H1 (cell line): ENCODE results near the gene PNMA6E.

ENCODE experiments used
- BACH1 ChIP-seq: IDR thresholded peaks from 2 replicates; pipeline ENCODE4 v1.6.1; 2012; ENCODE audit warnings: low read length, improper control_type of control experiment
- EP300 ChIP-seq, 2 experiments: IDR thresholded peaks; 1 replicate in 1 of 2; 2 replicates in 1 of 2; pipeline ENCODE4 v1.6.1; 2011 to 2012; ENCODE audit warnings: low read depth in 2 of 2, low read length in 2 of 2, mild to moderate bottlenecking in 2 of 2, borderline replicate concordance in 1 of 2, inconsistent platforms in 1 of 2, moderate library complexity in 1 of 2
- EZH2 ChIP-seq: fragments of 200-600 bp; sonication (generic); IDR thresholded peaks from 2 replicates; pipeline ENCODE4 v1.7.1; 2012; ENCODE audit warnings: low read depth, mild to moderate bottlenecking, moderate library complexity, low read length, inconsistent platforms; ENCODE audit not compliant: severe bottlenecking
- HDAC6 ChIP-seq: IDR thresholded peaks from one replicate; pipeline ENCODE4 v1.7.1; 2012; ENCODE audit warnings: low read depth, mild to moderate bottlenecking, inconsistent platforms, low read length, moderate library complexity
- POLR2A ChIP-seq, 2 experiments: IDR thresholded peaks; 1 replicate in 1 of 2; 2 replicates in 1 of 2; pipeline ENCODE4 v1.6.1; 2011; ENCODE audit warnings: low read depth in 2 of 2, low read length in 2 of 2, mild to moderate bottlenecking in 2 of 2; ENCODE audit errors: control extremely low read depth in 1 of 2
- POLR2AphosphoS5 ChIP-seq: IDR thresholded peaks from 2 replicates; pipeline ENCODE4 v1.6.1; 2011; ENCODE audit warnings: low read depth, low read length
- TAF1 ChIP-seq: IDR thresholded peaks from 2 replicates; pipeline ENCODE4 v1.6.1; 2011; ENCODE audit warnings: mild to moderate bottlenecking, low read depth, low read length
- TF ChIP-seq, protein P1 (sequence below), 3 experiments: IDR thresholded peaks; 1 replicate in 2 of 3; 2 replicates in 1 of 3; pipeline versions ENCODE4 v1.5.1 to v1.6.1; 2011; ENCODE audit warnings: low read length in 3 of 3, mild to moderate bottlenecking in 3 of 3, inconsistent platforms in 2 of 3, low read depth in 1 of 3, moderate library complexity in 1 of 3; ENCODE audit not compliant: insufficient read depth in 1 of 3; ENCODE audit errors: control extremely low read depth in 1 of 3
- TF ChIP-seq, protein P2 (sequence below): IDR thresholded peaks from 2 replicates; pipeline ENCODE4 v1.6.1; 2012; ENCODE audit warnings: low read length, inconsistent platforms

DNA sequence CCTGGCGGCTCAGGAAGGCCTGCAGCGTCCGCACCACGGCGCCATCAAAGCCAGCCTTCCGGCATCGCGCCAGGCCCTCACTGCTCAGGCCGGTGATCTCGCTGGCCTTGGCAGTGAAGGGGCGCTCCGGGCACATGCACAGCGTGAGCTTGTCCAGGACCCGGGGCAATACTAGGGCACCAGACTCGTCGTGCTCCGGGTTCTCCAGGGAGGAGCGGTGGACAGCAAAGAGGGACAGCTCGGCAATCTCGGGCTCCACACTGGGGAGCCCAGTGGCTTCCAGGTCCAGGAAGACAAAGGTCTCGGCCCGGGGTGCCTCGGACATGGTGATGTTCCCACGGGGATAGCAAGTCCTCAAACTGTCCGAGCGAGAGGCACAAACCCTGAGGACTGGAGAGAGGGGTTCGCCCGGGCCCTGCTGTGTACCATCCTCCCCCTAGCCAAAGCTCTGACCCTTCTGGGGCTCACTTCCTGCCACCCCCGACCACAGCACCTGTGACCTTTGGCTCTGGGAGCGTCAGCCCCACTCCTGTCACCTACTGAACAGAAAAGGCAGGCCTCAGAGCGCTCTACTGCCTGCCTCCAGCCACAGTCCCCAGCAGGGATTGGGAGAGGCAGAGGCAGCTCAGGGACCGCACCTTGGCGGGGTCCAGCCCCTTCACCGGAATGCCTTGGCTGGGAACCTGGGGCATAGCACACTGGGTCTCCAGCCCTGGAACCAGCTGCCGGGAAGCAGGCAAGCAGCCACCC lies 44.1 kb upstream of the PNMA6E start:
- TF ChIP-seq, protein P1, sequence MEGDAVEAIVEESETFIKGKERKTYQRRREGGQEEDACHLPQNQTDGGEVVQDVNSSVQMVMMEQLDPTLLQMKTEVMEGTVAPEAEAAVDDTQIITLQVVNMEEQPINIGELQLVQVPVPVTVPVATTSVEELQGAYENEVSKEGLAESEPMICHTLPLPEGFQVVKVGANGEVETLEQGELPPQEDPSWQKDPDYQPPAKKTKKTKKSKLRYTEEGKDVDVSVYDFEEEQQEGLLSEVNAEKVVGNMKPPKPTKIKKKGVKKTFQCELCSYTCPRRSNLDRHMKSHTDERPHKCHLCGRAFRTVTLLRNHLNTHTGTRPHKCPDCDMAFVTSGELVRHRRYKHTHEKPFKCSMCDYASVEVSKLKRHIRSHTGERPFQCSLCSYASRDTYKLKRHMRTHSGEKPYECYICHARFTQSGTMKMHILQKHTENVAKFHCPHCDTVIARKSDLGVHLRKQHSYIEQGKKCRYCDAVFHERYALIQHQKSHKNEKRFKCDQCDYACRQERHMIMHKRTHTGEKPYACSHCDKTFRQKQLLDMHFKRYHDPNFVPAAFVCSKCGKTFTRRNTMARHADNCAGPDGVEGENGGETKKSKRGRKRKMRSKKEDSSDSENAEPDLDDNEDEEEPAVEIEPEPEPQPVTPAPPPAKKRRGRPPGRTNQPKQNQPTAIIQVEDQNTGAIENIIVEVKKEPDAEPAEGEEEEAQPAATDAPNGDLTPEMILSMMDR (IDR thresholded peaks at IDR 0.05; ENCODE audit: control extremely low read depth in 1 of 3, insufficient read depth in 1 of 3, low read depth in 1 of 3, low read length in 3 of 3), result no peak
- TF ChIP-seq EP300 (IDR thresholded peaks at IDR 0.05; ENCODE audit: borderline replicate concordance in 1 of 2, low read depth in 2 of 2, low read length in 2 of 2) (no peak), HDAC6 (no peak), TAF1 (no peak), POLR2A (IDR thresholded peaks at IDR 0.05; ENCODE audit: control extremely low read depth in 1 of 2, low read depth in 2 of 2, low read length in 2 of 2) (no peak), POLR2AphosphoS5 (no peak), EZH2 (no peak), BACH1 (no peak)
- TF ChIP-seq, protein P2, sequence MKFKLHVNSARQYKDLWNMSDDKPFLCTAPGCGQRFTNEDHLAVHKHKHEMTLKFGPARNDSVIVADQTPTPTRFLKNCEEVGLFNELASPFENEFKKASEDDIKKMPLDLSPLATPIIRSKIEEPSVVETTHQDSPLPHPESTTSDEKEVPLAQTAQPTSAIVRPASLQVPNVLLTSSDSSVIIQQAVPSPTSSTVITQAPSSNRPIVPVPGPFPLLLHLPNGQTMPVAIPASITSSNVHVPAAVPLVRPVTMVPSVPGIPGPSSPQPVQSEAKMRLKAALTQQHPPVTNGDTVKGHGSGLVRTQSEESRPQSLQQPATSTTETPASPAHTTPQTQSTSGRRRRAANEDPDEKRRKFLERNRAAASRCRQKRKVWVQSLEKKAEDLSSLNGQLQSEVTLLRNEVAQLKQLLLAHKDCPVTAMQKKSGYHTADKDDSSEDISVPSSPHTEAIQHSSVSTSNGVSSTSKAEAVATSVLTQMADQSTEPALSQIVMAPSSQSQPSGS, result no peak
